Activated CD4-positive, alpha-beta T cell treated with anti-CD3 and anti-CD28 coated beads for 4 hours (primary cell): ENCODE data around the gene TENT4A.

Experiments
- DNase-seq, 2 donors: peaks; one replicate each; pipeline ENCODE4 v3.0.0-alpha.2; 2020

TENT4A gene

GRCh38 chr5:6700685-6701355, 12.4 kb upstream of the TENT4A start:
- DNase-seq: no peak

- DNase-seq: no peak
Measured at GRCh38 chr5:6701491-6701890, 11.7 kb upstream of the TENT4A start.

- no peak for DNase-seq
Measured at GRCh38 chr5:6702633-6703032, 10.6 kb upstream of the TENT4A start.

GRCh38 chr5:6703806-6704205, 9.4 kb upstream of the TENT4A start:
- DNase-seq: no peak

- DNase-seq: no peak
Measured at GRCh38 chr5:6704361-6704851, 8.8 kb upstream of the TENT4A start.

- no peak for DNase-seq
Measured at GRCh38 chr5:6705088-6705487, 8.1 kb upstream of the TENT4A start.

- no peak for DNase-seq
Measured at GRCh38 chr5:6705959-6706358, 7.3 kb upstream of the TENT4A start.

GRCh38 chr5:6707852-6708251, 5.4 kb upstream of the TENT4A start:
- DNase-seq: no peak

- no peak for DNase-seq
Measured at GRCh38 chr5:6708814-6709213, 4.4 kb upstream of the TENT4A start.

GRCh38 chr5:6710070-6710469, 3.2 kb upstream of the TENT4A start:
- no peak for DNase-seq

- no peak for DNase-seq
Measured at GRCh38 chr5:6710551-6711318, 2.5 kb upstream of the TENT4A start.

GRCh38 chr5:6711409-6712141, 1.7 kb upstream of the TENT4A start:
- no peak for DNase-seq

GRCh38 chr5:6712142-6712576, 1.1 kb upstream of the TENT4A start:
- DNase-seq: peak; percentile 39

GRCh38 chr5:6712577-6713273, 507 bp upstream of the TENT4A start:
- peak; percentile 96 for DNase-seq

GRCh38 chr5:6714226-6715041, 1.2 kb downstream of the TENT4A start:
- peak; percentile 22 to 23 for DNase-seq

- no peak for DNase-seq
Measured at GRCh38 chr5:6715271-6715670, 2.0 kb downstream of the TENT4A start.

GRCh38 chr5:6715758-6716628, 2.8 kb downstream of the TENT4A start:
- peak; percentile 24 for DNase-seq

- DNase-seq: no peak
Measured at GRCh38 chr5:6716629-6717149, 3.5 kb downstream of the TENT4A start.

GRCh38 chr5:6717247-6717646, 4.0 kb downstream of the TENT4A start:
- no peak for DNase-seq

GRCh38 chr5:6717687-6718086, 4.5 kb downstream of the TENT4A start:
- DNase-seq: no peak
